GM19351 (cell line): ENCODE data around the gene RUNX3.

Experiments used
- ATAC-seq: cut with Tn5 transposase; IDR thresholded peaks from one replicate; pipeline ENCODE4 v1.9.1; 2021; ENCODE audit warnings: mild to moderate bottlenecking, moderate library complexity; ENCODE audit not compliant: unreplicated experiment

Gene RUNX3

GRCh38 chr1:24931146-24931467 lies 1.0 kb upstream of the RUNX3 start:
- no peak for ATAC-seq

- peak; percentile 6 for ATAC-seq
These were observed 447 bp downstream of the RUNX3 start for GRCh38 chr1:24929398-24930259.

GRCh38 chr1:24928689-24929397 lies 1.2 kb downstream of the RUNX3 start:
- no peak for ATAC-seq

- ATAC-seq: no peak
These were observed 1.9 kb downstream of the RUNX3 start for GRCh38 chr1:24927988-24928688.

GRCh38 chr1:24927473-24927872 lies 2.6 kb downstream of the RUNX3 start:
- ATAC-seq: no peak

- no peak for ATAC-seq
These were observed 3.4 kb downstream of the RUNX3 start for GRCh38 chr1:24926563-24927249.

GRCh38 chr1:24925963-24926362 lies 4.1 kb downstream of the RUNX3 start:
- no peak for ATAC-seq

- ATAC-seq: no peak
These were observed 4.8 kb downstream of the RUNX3 start for GRCh38 chr1:24925082-24925779.

GRCh38 chr1:24923485-24924113 lies 6.5 kb downstream of the RUNX3 start:
- peak; percentile 41 for ATAC-seq

- ATAC-seq: no peak
These were observed 8.0 kb downstream of the RUNX3 start for GRCh38 chr1:24921938-24922662.

GRCh38 chr1:24921412-24921811 lies 8.7 kb downstream of the RUNX3 start:
- ATAC-seq: no peak

GRCh38 chr1:24920533-24920925 lies 9.5 kb downstream of the RUNX3 start:
- ATAC-seq: no peak

GRCh38 chr1:24919791-24920532 lies 10.1 kb downstream of the RUNX3 start:
- ATAC-seq: no peak

- ATAC-seq: no peak
These were observed 11.0 kb downstream of the RUNX3 start for GRCh38 chr1:24918995-24919605.

GRCh38 chr1:24918370-24918769 lies 11.7 kb downstream of the RUNX3 start:
- no peak for ATAC-seq

GRCh38 chr1:24917327-24918074 lies 12.6 kb downstream of the RUNX3 start:
- no peak for ATAC-seq

GRCh38 chr1:24915816-24916602 lies 14.1 kb downstream of the RUNX3 start:
- ATAC-seq: no peak
